HFF-Myc (cell line): ENCODE results near the gene POU3F2.

Experiments used
- DNase-seq: peaks from one replicate; pipeline ENCODE4 v3.0.0-alpha.2; 2011; ENCODE audit warnings: low read depth; ENCODE audit errors: extremely low read depth
- H3K4me3 ChIP-seq: replicated peaks from 2 replicates; pipeline ENCODE4 v1.5.1; 2011; ENCODE audit warnings: low read depth, mild to moderate bottlenecking, control low read depth, low read length
- TF ChIP-seq, protein P1 (sequence below): IDR thresholded peaks from 2 replicates; pipeline ENCODE4 v1.5.1; 2012; ENCODE audit warnings: mild to moderate bottlenecking, low read depth, low read length, control low read depth; ENCODE audit errors: missing control alignments

POU3F2 gene

DNA sequence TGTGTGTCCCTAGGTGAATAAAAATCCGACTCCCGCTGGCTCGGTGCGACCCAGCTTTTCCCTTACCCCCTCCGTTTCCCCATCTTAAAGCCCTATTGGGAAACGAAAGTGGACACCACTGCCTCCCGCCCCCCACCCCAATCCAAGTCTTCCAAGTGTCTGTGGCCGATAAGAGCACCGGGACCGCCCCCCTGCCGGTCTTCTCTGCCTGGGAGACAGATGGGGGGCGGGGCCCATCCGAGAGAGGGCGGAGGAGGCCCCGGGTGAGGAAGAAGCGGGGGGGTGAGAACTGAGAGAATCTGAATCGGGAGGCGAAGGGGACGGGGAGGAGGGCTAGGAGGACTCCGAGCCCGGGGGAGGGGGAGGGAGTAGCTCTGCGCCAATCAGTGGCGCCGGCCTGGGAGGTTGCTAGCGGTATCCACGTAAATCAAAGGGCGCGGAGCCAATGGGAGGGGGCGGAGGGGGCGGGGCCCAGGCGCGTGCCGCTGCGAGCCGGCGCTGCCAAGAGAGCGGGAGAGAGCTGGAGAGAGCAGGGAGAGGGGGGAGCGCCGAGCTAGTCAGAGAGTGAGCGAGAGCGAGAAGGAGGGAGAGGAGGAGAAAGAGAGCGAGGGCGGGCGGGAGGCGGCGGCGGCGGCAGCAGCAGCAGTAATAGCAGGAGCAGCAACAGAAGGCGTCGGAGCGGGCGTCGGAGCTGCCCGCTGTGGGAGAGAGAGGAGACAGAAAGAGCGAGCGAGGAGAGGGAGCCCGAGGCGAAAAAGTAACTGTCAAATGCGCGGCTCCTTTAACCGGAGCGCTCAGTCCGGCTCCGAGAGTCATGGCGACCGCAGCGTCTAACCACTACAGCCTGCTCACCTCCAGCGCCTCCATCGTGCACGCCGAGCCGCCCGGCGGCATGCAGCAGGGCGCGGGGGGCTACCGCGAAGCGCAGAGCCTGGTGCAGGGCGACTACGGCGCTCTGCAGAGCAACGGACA lies at the start of gene POU3F2:
Gene POU3F2 (plus strand): TSS at position 515 of the 972 bp plus-strand sequence. CDS start 300 bp downstream, at position 815.
- H3K4me3 ChIP-seq = peak within 1 kb of the TSS; percentile 29
- DNase-seq = peak; percentile 14
- TF ChIP-seq, protein P1, sequence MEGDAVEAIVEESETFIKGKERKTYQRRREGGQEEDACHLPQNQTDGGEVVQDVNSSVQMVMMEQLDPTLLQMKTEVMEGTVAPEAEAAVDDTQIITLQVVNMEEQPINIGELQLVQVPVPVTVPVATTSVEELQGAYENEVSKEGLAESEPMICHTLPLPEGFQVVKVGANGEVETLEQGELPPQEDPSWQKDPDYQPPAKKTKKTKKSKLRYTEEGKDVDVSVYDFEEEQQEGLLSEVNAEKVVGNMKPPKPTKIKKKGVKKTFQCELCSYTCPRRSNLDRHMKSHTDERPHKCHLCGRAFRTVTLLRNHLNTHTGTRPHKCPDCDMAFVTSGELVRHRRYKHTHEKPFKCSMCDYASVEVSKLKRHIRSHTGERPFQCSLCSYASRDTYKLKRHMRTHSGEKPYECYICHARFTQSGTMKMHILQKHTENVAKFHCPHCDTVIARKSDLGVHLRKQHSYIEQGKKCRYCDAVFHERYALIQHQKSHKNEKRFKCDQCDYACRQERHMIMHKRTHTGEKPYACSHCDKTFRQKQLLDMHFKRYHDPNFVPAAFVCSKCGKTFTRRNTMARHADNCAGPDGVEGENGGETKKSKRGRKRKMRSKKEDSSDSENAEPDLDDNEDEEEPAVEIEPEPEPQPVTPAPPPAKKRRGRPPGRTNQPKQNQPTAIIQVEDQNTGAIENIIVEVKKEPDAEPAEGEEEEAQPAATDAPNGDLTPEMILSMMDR = no peak

DNA sequence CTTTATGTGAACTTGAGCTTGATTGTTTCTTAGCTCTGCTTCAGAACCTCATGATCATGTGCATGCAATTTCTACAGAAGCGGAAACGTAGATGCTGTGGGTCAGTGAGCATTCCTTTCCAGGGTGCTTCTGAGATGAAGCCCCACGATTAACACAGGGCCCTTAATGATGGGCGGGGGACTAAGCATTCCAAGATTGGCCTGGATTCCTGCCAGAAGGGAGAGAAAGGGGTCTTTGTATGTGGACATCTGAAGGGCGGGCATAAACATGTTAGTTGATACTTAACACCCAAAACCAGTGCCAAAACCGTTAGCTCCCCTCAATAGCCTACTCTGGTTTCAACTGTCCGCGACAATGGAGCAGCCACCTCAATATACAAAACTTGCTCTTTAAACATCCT lies 46.9 kb upstream of the POU3F2 start:
- no peak for DNase-seq
- H3K4me3 ChIP-seq = no peak overlapping the region
- TF ChIP-seq, protein P1 = no peak

DNA sequence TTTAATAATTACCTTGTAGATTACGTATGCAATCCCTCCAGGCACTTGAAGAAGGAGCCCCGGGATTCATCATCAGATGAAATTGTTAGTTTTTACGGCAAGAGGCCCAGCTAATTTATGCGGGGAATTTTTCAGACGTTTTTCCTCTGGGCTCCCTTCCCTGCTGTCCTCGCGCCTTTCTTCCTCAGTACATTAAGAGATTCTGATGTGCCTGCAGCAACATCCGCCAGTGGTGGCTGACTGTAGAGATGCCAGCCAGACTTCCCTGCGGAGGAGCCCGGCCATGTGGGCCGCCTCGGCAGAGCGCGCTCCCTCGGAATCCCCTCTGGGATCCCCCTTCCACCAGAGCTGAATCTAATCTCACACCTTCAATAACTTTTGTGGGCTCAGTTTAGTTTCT lies 46.4 kb upstream of the POU3F2 start:
- DNase-seq = no peak
- TF ChIP-seq, protein P1 = no peak
- H3K4me3 ChIP-seq = no peak overlapping the region

DNA sequence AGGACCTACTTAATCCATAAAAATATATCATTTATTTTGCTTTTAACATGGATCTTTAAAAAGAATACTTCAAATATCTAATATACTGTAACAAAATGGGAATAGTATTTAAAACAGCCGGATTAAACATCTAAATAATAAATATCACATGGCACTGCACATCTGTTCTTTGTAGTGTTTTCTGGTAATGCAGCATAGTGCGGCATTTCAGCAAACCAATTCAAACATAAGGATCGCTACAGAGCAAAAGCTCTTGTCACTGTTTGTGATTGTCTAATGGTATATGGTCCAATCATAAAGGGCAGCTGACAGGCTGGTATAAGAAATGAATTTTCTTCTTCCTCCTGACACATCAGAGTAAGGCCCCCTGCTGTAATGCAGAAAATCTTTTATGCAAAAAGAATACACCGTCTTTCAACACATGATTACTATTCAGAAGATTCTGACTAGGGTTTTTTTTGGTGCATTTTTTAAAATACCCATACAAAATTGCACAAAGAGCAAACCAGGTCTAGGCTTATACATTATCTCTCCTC lies 40.0 kb upstream of the POU3F2 start:
- DNase-seq = no peak
- H3K4me3 ChIP-seq = no peak overlapping the region
- TF ChIP-seq, protein P1 = no peak

DNA sequence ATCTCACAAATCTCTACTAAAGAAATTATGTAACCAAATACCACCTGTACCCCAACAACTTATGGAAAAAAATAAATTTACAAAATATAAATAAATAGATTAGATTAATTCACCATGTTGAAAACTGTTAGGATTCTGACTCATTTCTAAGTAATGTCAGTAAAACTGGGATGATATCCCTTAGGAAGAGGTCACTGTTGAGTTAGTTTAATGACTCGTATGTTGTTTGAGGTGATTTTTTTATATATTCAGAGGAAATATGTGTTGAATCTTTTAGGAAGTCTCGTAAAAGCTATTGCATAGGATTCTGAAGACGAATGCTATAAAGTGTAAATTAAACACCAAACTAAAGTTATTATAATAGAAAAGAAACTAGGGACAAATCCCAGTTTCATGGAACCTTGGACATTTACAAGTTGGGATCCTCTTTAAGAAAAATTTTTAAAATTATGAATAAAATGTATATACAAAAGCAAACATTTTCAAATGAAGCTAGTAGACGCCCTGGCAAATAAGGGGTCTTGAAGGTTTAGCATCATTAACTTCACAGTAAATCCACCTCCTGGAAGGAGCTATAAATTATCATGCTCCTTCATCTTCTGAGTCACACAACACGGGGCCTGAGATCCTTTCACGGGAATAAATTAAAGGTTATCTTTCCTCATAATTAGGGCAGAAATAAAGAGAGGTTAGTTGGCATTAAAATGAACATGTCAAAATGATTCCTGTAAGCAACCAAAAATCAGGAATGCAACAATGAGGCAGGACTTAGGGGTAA lies 37.0 kb upstream of the POU3F2 start:
- TF ChIP-seq, protein P1 = no peak
- H3K4me3 ChIP-seq = no peak overlapping the region
- DNase-seq = no peak

DNA sequence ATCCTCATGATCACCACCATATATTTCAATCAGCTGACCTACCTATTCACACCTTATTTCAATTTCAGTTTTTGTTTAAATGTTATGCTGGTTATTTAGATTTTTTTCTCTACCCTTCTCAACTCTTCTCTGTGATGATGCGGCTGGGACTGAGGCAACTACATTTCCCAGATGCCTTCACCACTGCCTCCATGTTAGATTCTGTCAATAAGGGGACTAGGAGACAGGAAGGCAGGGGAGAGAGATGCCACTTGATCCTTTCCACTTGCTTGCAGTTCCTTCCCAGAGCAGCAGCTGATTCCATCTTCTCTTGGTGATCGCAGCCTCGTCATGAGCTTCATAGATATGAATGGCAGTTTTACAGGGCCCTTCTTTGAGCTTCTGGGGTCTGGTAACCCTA lies 33.5 kb upstream of the POU3F2 start:
- H3K4me3 ChIP-seq = no peak overlapping the region
- TF ChIP-seq, protein P1 = no peak
- DNase-seq = no peak
